ENCODE data around the gene NCR1.
"Not testable (repeated sequence)": the region's sequence is repeated elsewhere in the genome, so short reads cannot be mapped to it uniquely, and the experiment has no call there.

NCR1 gene

DNA sequence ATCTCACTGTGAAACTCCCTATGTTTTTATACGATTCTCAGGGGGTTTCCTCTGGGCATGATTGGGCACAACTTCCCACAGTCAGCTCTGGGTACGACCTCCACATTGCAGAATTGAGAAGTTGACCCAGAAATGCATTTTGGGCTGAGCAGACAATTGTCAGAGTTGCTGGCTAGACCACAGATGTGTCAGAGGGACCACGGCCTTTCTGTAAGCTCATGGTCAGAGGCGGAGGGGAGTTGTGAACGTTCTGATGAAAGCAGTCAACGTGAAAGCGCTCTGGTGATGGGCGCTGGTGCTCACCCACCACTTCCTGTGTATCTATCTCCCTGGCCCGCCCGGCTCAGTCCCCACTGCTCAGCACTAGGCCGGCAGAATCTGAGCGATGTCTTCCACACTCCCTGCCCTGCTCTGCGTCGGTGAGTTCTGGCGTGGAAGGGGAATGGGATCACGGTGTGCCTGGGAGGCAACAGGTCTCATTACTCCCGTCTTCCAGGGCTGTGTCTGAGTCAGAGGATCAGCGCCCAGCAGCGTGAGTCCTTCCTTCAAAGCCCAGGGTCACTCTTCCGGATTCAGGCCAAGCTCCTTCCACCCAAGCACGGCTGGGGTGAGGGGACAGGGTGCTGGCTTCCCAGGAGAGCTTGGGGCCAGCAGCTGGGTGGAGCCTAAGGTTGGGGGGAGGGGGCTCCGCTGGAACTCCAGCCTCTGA is at the start of gene NCR1:
Gene NCR1 (plus strand): TSS at position 346 of the 709 bp plus-strand sequence. CDS start 40 bp downstream, at position 386.
- Histone ChIP-seq H3K27ac (no peak within 1 kb of the TSS), H3K4me3 (no peak within 1 kb of the TSS)
- TF ChIP-seq, protein P1, sequence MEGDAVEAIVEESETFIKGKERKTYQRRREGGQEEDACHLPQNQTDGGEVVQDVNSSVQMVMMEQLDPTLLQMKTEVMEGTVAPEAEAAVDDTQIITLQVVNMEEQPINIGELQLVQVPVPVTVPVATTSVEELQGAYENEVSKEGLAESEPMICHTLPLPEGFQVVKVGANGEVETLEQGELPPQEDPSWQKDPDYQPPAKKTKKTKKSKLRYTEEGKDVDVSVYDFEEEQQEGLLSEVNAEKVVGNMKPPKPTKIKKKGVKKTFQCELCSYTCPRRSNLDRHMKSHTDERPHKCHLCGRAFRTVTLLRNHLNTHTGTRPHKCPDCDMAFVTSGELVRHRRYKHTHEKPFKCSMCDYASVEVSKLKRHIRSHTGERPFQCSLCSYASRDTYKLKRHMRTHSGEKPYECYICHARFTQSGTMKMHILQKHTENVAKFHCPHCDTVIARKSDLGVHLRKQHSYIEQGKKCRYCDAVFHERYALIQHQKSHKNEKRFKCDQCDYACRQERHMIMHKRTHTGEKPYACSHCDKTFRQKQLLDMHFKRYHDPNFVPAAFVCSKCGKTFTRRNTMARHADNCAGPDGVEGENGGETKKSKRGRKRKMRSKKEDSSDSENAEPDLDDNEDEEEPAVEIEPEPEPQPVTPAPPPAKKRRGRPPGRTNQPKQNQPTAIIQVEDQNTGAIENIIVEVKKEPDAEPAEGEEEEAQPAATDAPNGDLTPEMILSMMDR (IDR thresholded peaks at IDR 0.05) = no peak
- no peak for DNase-seq (ENCODE audit: low spot score)

DNA sequence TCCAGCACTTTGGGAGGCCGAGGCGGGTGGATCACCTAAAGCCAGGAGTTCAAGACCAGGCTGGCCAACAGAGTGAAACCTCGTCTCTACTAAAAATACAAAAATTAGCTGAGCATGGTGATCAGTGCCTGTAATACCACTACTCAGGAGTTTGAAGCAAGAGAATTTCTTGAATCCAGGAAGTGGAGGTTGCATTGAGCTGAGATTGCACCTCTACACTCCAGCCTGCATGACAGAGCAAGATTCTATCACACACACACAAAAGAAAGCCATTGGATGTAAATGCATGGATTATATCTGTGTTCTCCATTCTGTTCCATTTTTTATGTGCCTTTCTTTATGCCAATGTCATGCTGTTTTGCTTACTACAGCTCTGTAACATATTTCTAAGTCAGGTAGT is 47.5 kb upstream of the NCR1 start:
- H3K27ac ChIP-seq; DNase-seq (ENCODE audit: low spot score); H3K4me3 ChIP-seq: not testable (repeated sequence)

DNA sequence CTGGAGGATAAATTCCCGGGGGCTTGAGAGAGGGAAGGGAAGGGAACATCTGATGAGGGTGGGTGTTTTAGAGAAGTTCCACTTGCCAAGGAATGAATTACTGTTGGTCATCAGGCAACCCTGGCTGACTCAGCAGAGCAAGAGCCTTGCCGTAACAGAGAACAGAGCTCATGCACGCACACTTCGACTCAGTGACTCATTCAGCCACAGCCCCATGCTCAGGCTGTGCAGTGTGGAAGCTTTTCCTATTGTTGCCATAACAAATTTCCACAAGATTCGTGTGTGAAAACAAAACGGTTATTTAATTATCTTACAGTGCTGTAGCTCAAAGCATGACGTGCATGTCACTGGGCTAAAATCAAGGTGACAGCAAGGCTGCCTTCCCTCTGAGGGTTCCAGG is 46.5 kb upstream of the NCR1 start:
- not testable (repeated sequence) for DNase-seq (ENCODE audit: low spot score); H3K4me3 ChIP-seq; H3K27ac ChIP-seq

DNA sequence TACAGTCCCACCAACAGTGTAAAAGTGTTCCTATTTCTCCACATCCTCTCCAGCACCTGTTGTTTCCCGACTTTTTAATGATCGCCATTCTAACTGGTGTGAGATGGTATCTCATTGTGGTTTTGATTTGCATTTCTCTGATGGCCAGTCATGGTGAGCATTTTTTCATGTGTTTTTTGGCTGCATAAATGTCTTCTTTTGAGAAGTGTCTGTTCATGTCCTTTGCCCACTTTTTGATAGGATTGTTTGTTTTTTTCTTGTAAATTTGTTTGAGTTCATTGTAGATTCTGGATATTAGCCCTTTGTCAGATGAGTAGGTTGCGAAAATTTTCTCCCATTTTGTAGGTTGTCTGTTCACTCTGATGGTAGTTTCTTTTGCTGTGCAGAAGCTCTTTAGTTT is 42.5 kb upstream of the NCR1 start:
- not testable (repeated sequence) for H3K4me3 ChIP-seq; H3K27ac ChIP-seq; DNase-seq (ENCODE audit: low spot score)

GRCh38 chr19:54871696-54872095 is 34.3 kb upstream of the NCR1 start:
- H3K27ac ChIP-seq = no peak overlapping the region
- no peak for DNase-seq (ENCODE audit: low spot score)
- H3K4me3 ChIP-seq = no peak overlapping the region
- TF ChIP-seq, protein P1 (IDR thresholded peaks at IDR 0.05) = no peak

GRCh38 chr19:54873990-54874389 is 32.0 kb upstream of the NCR1 start, which contains the start of gene FCAR:
TSS of gene FCAR (plus strand) at chr19:54874235. CDS start at chr19:54874290, 55 bp downstream.
- Histone ChIP-seq H3K4me3 (no peak within 1 kb of the TSS), H3K27ac (no peak within 1 kb of the TSS)
- TF ChIP-seq, protein P1 (IDR thresholded peaks at IDR 0.05) = no peak
- no peak for DNase-seq (ENCODE audit: low spot score)

GRCh38 chr19:54875506-54875905 is 30.4 kb upstream of the NCR1 start:
- no peak overlapping the region for H3K4me3 ChIP-seq
- TF ChIP-seq, protein P1 (IDR thresholded peaks at IDR 0.05) = no peak
- no peak overlapping the region for H3K27ac ChIP-seq
- DNase-seq (ENCODE audit: low spot score) = no peak

DNA sequence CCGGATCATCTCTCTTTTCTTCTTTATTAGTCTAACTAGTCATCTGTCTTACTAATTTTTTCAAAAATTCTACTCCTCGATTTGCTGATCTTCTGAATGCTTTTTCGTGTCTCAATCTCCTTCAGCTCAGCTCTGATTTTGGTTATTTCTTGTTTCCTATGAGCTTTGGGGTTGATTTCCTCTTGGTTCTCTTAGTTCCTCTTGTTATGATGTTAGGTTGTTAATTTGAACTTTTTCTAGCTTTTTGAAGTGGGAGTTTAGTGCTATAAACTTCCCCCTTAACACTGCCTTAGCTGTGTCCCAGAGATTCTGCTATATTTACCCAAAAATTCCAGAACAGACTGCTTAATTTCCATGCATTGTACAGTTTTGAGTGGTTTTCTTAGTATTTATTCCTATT is 28.5 kb upstream of the NCR1 start:
- DNase-seq (ENCODE audit: low spot score) = no peak
- H3K4me3 ChIP-seq = no peak overlapping the region
- H3K27ac ChIP-seq = no peak overlapping the region
- TF ChIP-seq, protein P1 (IDR thresholded peaks at IDR 0.05) = no peak

- TF ChIP-seq, protein P1 (IDR thresholded peaks at IDR 0.05) = no peak
- H3K27ac ChIP-seq = no peak overlapping the region
- DNase-seq (ENCODE audit: low spot score) = no peak
- H3K4me3 ChIP-seq = no peak overlapping the region
Measured at GRCh38 chr19:54881884-54882283, 24.1 kb upstream of the NCR1 start.

Measured in coronary artery (tissue), 2 donors.